Left renal cortex interstitium (tissue), 4 donors: ENCODE results near the gene RWDD4. TPM values are rescaled to one million over a fixed set of nuclear protein-coding genes. Genes with fewer than 3 reads are reported as not detected.

ENCODE experiments used
- DNase-seq, 4 donors: peaks; one replicate each; pipeline ENCODE4 v3.0.0-alpha.2; 2013; ENCODE audit warnings: low read depth in 4 of 4, low spot score in 2 of 4, missing footprints in 1 of 4
- polyA plus RNA-seq, 4 donors: library from polyadenylated mRNA; unstranded; fragments of 120-200 nt; gene quantifications; one replicate each; pipeline ENCODE4 v1.2.1, GENCODE V29; 2013; ENCODE audit not compliant: insufficient read length in 4 of 4

RWDD4 gene
- polyA plus RNA-seq: 10 to 100 TPM; 33.8 to 40.9 (median 37.6) TPM

DNA sequence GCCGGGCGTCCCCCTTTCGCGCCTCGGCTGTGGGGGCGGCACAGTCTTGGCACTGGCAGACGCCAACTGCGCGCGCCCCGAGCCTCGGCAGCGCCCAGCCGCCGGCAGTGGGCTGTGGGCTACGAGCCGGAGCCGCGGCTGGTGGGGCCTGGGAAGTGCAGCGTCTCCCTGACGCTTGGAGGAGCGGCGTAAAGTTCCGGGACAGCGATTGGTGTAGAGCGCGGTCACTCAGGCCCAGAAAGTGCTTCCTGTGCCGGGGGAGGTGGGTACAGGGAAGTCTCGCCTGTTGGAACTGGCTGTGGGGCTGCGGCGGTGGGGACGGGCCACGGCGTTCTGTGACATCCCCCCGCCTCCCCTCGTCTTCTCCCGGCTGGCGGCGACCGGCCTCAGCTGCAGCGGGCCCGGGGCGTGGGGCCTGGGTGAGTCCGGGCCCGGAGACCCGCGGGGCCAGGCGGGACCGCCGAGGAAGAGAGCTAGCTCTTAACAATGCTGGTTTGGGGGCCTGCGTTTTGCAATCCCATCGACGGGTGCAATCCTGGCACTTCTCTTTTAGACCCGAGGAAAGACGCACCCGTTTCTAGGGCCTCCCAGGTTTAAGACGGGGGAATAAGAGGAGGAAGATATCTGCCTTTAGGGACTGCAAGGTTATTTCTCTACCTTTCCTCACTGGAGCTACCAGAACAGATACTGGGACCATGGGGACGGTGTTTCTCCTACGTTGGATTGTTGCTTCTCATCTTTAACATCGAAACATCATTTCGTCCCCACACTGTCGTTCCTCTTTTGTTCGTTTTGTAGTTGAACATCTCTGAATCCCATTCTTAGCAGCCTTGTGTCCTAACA, at the start of gene RWDD4, which contains the start of gene TRAPPC11:
TSS of gene RWDD4 (minus strand) at position 157 of the 843 bp plus-strand sequence. CDS start 233 bp downstream, outside the sequence.
TSS of gene TRAPPC11 (plus strand) at position 265 of the 843 bp plus-strand sequence. CDS start 4,575 bp downstream, outside the sequence.
- DNase-seq: peak; percentile 93 to 99 (median 98)

DNA sequence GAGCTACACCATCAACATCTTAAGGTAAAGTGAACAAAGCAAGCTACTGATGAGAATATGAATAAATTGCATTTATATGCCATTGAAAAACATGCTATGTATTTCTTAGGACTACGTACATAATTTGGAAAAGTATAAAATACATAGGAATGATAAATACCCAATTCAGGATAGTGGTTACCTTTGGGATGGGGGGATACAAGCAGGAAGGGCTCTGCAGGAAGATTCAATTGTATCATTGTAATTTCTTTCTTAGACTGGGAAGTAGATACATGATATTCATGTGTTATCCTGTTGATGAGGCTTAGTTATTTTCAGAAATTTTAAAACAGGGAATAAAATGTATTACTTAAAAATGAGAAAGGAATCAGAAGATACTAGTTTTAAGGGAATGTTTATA, 43.5 kb upstream of the RWDD4 start:
- no peak for DNase-seq

DNA sequence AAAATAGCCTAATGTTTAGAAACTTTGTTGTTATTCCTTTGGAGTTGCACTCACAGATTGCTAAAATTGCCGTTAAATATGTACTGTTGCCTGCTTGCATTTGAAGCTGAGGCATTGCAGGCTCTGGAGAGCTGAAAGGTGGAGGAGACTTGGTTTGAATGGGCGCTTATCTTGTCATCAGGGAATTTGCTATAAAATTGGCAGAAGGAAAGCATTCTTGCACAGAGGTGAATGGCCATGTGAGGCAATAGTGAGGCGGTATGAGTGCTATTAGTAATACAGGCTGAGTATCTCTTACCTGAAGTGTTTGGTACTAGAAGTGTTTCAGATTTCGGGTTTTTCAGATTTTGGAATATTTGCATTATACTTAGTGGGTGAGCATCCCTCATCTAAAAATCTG, 41.4 kb upstream of the RWDD4 start:
- no peak for DNase-seq

DNA sequence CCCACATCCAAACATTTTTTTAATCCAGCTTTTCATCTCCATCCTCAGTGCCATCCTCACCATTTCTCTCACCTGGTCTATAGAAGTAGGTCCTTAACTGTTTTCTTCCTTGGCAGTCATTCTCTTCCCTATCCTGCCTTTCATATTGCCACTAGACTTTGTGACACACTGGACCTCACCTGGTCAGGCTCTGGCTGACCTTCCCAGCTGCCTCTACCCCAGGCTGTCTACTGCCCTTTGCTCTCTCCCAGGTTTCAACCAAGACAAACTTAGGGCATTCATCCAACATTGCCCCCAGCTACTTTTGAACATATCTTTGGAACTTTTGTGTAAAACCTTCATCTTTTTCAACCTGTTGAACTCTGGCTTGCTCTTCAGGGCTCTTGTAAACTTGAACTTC, 39.9 kb upstream of the RWDD4 start:
- no peak for DNase-seq

DNA sequence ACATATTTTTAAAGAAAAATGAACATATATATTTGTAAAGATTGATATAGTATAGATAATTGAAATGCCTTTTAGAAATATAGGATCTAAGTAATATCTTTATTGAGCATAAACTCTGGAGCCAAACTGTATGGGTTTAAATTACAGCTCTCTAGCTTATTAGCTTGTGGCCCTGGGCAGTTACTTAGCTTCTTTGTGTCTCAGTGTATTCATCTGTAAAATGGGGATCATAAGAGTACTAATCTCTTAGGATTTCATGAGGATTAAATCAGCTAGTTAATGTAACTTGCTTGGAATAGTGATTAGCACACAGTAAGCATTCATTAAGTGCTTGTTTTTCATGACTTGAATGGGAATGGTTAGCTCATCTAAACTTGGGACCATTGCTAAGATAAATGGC, 32.9 kb upstream of the RWDD4 start:
- DNase-seq: no peak

DNA sequence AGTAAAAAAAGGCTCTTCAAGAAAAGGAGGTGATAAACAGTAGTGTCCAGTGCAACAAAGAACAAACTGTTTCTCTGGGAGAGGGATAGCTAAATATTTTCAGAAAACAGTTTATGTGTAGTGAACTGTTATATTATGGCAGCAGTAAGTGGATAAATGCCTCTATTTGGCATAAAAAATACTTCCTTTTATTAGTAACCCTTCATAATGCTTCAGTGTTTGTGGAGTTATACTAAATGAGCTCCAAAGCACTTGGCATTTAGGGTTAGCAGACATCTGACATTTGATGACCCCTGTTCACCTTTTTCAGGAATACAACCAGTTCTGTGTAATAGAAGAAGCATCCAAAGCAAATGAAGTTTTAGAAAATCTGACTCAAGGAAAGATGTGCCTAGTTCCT, 32.0 kb upstream of the RWDD4 start:
- no peak for DNase-seq

DNA sequence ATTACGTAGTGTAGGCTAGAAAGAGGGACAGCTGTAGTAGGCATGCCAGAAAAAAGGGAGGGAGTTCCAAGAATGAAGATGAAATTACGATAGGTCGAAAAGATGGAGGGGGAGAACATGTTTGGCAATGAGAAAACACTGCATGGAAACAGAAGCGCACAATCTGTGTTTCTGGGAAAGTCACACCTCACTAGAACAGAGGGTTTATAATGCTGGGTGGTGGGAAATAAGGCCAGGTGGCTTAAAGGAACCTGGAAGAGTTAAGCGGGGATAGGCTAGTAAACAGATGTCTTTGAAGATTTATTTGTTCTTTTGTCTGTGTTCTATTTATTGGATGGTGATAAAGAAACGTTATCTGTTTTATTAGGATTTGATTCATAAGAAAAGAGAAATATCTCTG, 29.2 kb upstream of the RWDD4 start:
- no peak for DNase-seq

DNA sequence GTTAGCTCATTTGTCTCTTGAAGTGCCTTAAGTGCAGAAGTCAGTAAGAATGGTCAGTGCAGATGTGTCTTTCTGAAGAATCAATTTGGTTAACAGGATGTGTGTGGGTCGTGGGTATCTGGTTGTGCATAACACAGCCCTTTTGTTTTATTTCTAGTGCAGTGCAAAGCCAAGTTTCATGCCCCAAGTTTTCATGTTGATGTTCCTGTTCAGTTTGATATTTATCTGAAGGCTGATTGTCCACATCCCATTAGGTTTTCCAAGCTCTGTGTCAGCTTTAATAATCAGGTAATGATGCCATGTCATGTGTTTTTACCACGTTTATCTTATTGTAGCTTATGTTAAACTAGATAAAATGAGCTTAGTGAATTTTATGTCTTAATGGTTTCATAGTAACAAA, 27.5 kb upstream of the RWDD4 start:
- DNase-seq: no peak

DNA sequence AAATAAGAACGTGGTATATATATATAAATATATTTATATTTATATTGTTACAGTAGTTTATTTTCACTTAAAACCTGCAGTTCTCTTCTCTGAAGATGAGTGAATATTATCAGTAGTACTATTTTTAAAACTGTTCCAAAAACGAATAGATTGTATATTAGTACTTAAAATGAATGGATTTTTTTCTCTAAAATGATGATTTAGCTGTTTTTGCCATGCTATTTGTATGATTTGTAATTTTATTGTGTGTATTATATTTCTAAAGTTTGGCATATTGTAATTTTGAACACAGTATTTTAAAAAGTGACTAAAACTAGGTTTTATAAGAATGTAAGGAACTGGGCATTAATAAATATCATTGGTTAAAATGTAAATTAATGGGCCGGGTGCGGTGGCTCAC, 22.1 kb upstream of the RWDD4 start:
- no peak for DNase-seq

DNA sequence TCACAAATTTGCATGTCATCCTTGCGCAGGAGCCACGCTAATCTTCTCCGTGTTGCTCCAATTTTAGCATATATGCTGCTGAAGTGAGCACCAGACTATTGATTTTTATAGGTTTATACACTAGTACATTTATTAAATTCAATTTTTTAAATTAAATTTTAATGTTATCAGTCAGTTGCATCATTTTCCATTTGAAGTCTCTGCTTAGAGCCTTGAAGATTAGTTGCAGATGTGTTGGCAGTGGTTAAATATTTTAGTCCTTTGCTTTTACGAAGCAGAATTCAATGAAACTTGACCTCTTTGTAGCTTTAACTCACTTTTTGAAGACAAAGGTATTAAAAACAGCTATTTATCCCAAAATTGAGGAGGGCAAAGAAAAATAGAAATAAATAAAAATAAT, 16.6 kb upstream of the RWDD4 start:
- DNase-seq: no peak

DNA sequence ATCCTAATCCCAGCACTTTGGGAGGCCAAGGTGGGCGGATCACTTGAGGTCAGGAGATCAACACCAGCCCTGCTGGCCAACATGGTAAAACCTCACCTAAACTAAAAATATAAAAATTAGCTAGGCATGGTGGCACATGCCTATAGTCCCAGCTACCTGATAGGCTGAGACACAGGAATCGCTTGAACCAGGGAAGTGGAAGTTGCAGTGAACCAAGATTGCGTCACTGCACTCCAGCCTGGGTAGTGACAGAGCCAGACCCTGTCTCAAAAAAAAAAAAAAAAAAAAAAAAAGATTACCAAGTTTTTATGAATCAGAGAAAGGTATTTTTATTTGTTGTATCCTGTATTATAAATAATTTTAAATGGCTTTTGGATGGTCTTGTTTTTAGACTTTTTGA, 15.2 kb upstream of the RWDD4 start:
- DNase-seq: no peak

DNA sequence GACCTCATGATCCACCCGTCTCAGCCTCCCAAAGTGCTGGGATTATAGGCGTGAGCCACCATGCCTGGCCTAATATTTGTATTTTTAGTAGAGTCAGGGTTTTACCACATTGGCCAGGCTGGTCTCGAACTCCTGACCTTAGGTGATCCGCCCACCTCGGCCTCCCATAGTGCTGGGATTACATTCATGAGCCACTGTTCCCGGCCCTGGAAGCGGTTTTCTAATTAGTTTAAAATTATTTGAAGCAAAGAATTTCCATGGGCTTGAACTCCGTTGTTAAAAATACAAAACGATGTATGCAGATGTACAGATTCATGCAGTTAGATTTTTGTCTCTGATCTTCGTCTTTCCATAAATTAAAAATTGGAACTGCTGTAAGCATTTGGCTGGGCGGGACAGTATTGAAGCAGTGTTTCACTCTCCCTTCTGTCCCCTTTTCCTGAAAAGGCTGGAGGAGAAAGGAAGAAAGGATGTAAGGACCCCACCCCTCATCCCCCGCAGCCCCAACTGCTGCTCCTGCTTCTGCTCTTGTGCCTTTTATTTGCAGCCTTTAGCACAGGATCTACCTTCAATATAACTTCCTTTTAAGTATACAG, 12.1 kb upstream of the RWDD4 start:
- no peak for DNase-seq

DNA sequence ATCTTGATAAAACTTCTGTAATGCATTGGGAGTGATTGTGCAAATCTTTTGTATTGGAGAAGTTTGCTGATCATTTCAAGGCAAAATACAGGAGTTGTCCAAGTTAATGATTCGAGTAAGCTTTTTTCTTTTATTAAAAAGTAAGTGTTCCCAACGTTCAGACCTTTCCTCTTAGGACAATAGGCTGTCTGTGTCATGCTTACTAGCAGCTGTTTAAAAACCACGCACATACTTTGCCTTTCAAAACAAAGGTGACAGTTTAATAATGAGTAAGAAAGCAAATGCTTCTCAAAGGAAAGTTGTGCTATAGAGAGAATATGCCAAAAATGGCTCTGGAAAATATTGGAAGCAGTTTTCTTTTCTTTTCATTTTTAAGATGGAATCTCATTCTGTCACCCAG, 11.3 kb upstream of the RWDD4 start:
- DNase-seq: no peak

DNA sequence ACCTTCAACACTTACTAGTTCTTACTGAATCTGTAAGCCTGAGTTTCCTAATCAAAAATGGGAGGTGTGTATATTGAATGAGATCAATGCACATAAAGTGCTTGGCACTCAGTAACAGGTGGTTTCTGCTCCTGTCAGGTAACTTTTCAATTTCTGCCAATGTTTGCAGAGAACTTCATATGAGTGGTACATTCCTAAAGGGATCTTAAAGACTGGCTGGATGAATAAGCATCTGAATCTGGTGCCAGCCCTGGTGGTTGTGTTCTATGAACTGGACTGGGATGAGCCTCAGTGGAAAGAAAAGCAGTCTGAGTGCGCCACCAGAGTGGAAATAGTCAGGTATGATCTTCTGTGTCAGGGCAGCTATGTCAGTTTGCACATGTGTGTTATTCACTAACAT, 7.1 kb upstream of the RWDD4 start:
- DNase-seq: no peak

DNA sequence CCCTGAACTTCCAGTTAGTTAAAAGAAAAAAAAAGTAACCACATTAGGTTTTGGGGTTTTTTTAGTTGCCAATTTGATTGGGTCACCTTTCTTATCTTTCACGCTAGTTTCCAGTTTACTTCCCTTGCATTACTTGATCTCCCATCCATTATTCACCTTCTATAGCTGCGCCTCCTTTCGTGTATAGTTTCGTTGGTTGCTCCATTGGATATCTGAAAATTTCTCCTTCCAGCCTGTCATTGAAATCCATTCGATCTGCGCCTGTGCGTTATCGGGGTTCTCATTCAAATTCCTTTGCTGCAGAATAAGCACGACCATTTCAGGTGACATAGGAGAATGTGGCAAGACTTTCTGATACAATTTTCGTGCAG, 872 bp upstream of the RWDD4 start:
- DNase-seq: no peak

DNA sequence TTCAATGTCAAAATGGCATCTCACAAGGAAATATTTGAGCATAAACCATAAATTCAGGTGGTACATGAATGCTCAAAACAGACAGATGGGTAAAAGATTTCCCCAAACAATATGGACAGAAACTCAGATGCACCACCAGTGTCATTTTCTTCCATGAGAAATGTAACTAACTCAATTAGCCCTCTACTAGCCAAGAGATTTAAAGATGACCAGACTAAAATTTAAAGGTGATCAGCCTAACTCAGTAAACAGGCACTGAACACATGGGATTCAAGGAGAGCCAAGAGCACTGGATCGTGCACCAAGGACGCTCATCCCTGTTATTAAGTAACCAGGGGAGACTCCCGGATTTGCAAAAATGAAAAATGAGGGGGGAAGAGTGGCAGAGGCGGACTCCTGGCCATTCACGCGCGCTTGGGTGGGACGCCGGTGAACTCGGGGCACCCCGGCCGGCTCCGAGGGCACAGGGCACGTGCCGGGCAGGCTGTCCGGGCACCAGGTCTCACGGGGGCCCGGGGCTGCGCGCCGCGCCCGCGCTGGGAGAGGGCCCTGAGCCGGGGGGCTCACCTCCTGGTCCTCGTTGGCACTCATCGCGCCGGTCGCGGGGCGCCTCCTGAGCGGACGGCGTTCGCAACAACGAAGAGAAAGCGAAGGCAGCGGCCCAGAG, 490 bp downstream of the RWDD4 start:
- DNase-seq: no peak

DNA sequence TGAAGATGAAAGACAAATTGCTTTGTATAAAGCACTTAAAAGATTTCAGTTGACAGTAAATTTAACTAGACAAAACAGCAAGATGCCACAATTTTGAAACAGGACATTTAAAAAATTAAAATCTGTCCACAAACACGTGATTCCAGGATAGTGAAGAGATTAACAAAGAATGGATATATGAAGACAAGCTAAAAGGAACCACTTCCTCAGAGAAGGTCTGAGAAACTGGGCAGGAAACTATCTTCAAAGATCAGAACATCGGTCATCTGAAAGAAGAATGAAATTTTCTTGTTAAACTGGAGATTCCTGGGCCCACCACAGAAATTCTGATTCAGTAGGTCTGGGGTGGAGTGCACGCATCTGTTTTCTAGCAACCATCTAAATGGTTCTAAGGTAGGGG, 1.4 kb downstream of the RWDD4 start:
- no peak for DNase-seq

DNA sequence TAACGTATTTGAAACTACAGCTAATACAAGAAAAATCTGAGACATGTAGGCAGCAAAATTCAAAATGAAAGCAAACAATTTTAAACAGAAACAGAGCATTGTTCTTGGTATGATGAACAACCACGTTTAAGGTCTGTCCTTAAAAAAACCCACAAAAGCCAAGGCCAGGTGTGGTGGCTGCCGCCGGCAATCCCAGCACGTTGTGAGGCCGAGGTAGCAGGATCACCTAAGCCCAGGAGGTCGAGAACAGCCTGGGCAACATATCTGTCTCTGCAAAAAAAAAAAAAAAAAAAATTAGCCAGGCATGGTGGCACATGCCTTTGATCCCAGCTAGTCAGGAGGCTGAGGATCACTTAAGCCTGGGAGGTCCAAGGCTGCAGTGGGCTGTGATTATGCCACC, 13.7 kb downstream of the RWDD4 start:
- DNase-seq: no peak

DNA sequence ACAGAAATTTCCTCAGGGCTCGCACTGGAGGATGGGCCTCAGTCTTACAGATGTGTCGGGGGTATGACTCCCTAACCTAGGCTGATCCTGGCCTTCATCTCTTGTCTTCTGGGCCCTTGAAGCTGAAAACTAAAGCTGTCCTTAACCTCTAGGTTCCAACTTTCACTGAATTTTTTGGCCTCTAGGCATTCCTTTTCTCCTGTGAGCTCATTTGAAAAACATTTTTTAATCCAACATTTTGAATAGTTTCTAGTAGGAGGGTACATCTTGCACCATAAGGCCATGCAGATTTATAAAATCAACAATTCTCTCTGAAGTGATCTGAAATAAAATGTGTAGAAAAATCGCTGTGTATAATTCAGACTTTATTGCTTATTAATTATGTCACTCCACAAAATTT, 19.7 kb downstream of the RWDD4 start:
- no peak for DNase-seq

DNA sequence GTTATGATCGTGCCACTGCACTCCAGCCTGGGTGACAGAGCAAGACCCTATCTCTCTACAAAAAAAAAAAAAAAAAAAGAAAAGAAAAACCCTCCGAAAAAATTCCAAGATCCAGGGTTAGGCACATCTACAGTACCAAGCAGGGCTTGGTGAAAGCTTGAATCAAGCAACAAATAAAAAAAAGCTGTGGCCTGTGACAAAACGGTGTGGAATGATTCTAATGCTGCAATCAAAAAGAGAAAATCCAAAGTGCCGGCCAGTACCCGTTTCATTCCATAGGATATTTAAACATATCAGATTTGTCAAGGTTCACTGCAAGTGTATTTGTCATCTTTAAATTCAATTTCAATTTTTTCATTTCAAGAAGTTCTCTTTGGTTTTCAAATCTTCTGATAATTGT, 20.5 kb downstream of the RWDD4 start:
- no peak for DNase-seq

DNA sequence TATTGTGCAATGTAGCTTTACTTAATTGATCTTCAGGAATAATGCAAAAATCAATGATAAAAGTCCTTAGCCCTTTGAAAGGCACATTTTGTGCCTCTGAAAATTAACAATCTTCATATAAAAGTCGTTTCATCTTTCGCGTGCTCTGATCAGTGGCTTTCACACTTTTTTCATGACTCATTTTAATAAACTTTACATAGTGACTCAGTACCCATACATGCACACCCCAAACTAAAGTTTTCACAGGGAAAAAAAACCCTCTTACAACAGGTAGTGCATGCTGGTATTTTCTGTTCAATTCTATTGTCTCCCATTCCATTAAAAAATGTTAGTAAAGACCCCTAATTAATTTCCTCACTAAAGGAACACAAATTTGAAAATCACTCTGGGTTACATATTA, 21.5 kb downstream of the RWDD4 start:
- no peak for DNase-seq

DNA sequence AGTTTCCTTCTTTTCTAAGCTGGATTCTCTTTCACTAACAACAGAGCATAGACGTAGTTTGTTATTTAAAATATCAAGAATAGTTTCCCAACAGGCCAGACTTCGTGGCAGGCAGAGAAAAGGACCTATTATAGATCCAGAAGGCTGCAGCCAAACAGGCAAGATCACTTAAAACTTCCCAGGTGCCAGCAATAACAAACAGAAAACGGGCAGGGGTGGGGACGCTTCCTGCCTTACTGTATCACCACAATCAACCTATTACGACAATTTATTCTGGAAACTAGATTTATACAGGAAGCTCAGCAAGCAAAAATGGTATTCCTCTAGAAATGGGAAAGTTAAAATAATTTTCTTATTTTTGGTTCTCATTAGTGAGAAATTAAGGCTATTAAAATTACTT, 22.1 kb downstream of the RWDD4 start:
- DNase-seq: no peak
